Heart right ventricle (tissue), 16 donors: ENCODE results near the gene C17orf107. TPM values are rescaled to one million over a fixed set of nuclear protein-coding genes. Genes with fewer than 3 reads are reported as not detected.

ENCODE experiments used
- ATAC-seq, 8 donors: fragments of 200-7000 bp; cut with Tn5 transposase; one replicate each; pipeline ENCODE4 v1.9.1; 2020; ENCODE audit warnings: mild to moderate bottlenecking in 8 of 8, moderate library complexity in 8 of 8, moderate number of reproducible peaks in 1 of 8
- DNase-seq, 2 donors: peaks; one replicate each; pipeline ENCODE4 v3.0.0-alpha.2; 2020
- H3K27ac ChIP-seq, 10 donors: fragments of 200-600 bp; sonication (generic) in 2 of 10; one replicate each; pipeline versions ENCODE4 v1.5.0 to v1.8.0; 2020 to 2022; ENCODE audit warnings: mild to moderate bottlenecking in 3 of 10
- H3K27me3 ChIP-seq, 7 donors: fragments of 200-600 bp; one replicate each; pipeline ENCODE4 v1.8.0; 2021 to 2022; ENCODE audit warnings: mild to moderate bottlenecking in 2 of 7
- H3K36me3 ChIP-seq, 9 donors: fragments of 200-600 bp; sonication (generic) in 1 of 9; one replicate each; pipeline versions ENCODE4 v1.5.0 to v1.8.0; 2020 to 2022; ENCODE audit warnings: mild to moderate bottlenecking in 2 of 9
- H3K4me1 ChIP-seq, 9 donors: fragments of 200-600 bp; sonication (generic) in 1 of 9; one replicate each; pipeline versions ENCODE4 v1.5.0 to v1.8.0; 2020 to 2022; ENCODE audit warnings: mild to moderate bottlenecking in 4 of 9
- H3K4me3 ChIP-seq, 10 donors: fragments of 200-600 bp; sonication (generic) in 2 of 10; one replicate each; pipeline versions ENCODE4 v1.5.0 to v1.8.0; 2020 to 2022; ENCODE audit warnings: mild to moderate bottlenecking in 7 of 10, moderate library complexity in 2 of 10
- H3K9me3 ChIP-seq, 11 donors: fragments of 200-600 bp in 10 of 11; sonication (generic) in 2 of 11; one replicate each; pipeline versions ENCODE4 v1.5.0 to v1.8.0; 2013 to 2022; ENCODE audit warnings: mild to moderate bottlenecking in 2 of 11, control low read depth in 1 of 11, moderate library complexity in 1 of 11
- WGBS, 2 donors: extraction: QIAGEN DNeasy Blood & Tissue Kit; methylation state at CpG; one replicate each; pipeline ENCODE4 v1.1.7; 2013; ENCODE audit warnings: inconsistent platforms in 1 of 2; 5-methylcytosine and 5-hydroxymethylcytosine counted together
- intact Hi-C, 10 donors: fragments of 100-400 bp; cut with DNase I; formaldehyde crosslinking; loops; one replicate each; pipeline versions ENCODE4 v1.11.1 to v1.14.2; 2022
- polyA plus RNA-seq, 2 donors: library from polyadenylated mRNA; stranded (reverse); fragments of 200-250 nt; gene quantifications; one replicate each; pipeline ENCODE4 v1.2.3, GENCODE V29; 2013
- total RNA-seq, 10 donors: library from RNA; stranded (reverse); fragmentation: NEBNext Ultra II Directional in 3 of 10; extraction: Animal tissue kit (Norgen Biotek cat#: 25700) in 3 of 10; gene quantifications; one replicate each; pipeline versions ENCODE4 v1.2.1 to v1.2.4, GENCODE V29; 2021 to 2023
- TF ChIP-seq, protein P1 (sequence below), 9 donors: fragments of 200-600 bp; sonication (generic) in 2 of 9; IDR thresholded peaks; one replicate each; pipeline versions ENCODE4 v1.5.0 to v1.8.0; 2021 to 2022; ENCODE audit warnings: antibody characterized with exemption in 9 of 9, mild to moderate bottlenecking in 5 of 9, moderate library complexity in 1 of 9
- donor health status: Arrhythmogenic right ventricular cardiomyopathy.
- donor health status: ischemic (EF 13 %, LVEDD 7.1; RV severe dilation, severe dysfunction).
- donor health status: healthy with polysubstance abuse.
- donor health status: DM: no; HTN: yes; CAD: no.
- donor health status: DM: no; HTN: no; CAD: no.
- donor health status: ischemic (EF 25% LVEDD 6.9; RV normal size, moderate dysfunction).
- donor health status: ischemic (EF 25% LVEDD 5.7; RV mildly dilated, moderate dysfunction).
- donor health status: healthy.
- donor health status: DM: yes; HTN: yes; CAD: no.
- donor health status: Ischemic cardiomyopathy.
- donor health status: ischemic (EF 35%, LVEDD 5.7; RV mildly dilated, moderate dysfunction).
- donor health status: nonischemic (EF 11% LVEDD 7.7; RV severe dilation, severe dysfunction).
- donor health status: DM: yes; HTN: yes; CAD: no.
- donor health status: PGD.
- donor health status: ischemic (EF 29% LVEDD 5.4; RV normal size, mild dysfunction).
- donor health status: nonischemic (EF 23%, LVEDD 6.1; RV moderate dilation, normal function).

Gene C17orf107
- total and polyA plus RNA-seq, 12 donors = 0.28 to 0.86 (median 0.44) TPM; not detected in 1

DNA sequence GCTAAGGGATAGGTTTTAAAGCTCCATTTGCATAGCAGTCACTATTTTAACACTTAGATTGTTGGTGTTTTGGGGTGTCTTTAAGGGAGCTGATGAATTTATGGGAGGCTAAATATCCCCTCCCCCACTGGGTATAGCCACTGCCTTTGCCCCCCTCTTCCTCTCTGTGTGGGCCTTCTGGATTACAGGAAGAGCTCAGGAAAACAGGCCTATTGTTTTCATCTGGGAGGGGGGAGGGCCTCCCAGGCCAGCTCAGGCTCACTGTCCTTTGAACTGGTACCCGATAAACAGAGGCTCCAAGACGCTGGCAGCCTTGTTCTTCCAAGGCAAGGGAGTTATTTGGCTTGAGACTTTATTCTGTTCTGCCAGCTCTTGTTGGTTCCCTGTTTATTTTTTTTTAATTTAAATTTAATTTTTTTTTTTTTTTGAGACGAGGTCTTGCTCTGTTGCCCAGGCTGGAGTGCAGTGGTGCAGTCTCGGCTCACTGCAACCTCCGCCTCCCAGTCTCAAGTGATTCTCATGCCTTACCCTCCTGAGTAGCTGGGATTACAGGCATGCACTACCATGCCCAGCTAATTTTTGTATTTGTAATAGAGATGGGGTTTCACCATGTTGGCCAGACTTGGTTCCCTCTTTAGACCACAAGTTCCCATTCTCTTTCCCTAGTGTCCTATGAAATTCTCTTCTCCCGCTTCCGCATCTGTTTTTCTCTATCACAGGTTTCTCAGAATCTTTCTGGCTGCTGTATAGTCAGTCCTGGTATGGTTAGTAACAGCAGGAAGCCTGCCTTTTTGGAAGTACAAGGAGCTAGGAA lies 41.1 kb upstream of the C17orf107 start:
- 50 to 64% methylated on average over 7 of the region's 7 CpGs for WGBS, 2 donors
- peaks cover 8 to 63% (median 43%) of the 10 kb centered on the region in 9 donors for H3K4me1 ChIP-seq
- peak overlapping the region in 5 of 10 donors; percentile 7 to 26 (median 16) for H3K4me3 ChIP-seq
- DNase-seq (peak; percentile 32 to 61), ATAC-seq (peak; percentile 62 to 92 (median 86))
- H3K27ac ChIP-seq = peak overlapping the region; percentile 52 to 88 (median 74)
- H3K27me3 ChIP-seq = no peaks in the 10 kb centered on the region
- intact Hi-C loops = no loop called here
- peaks cover 0 to 20% (median 0%) of the 10 kb centered on the region in 9 donors for H3K36me3 ChIP-seq
- H3K9me3 ChIP-seq = no peaks in the 10 kb centered on the region
- TF ChIP-seq, protein P1, sequence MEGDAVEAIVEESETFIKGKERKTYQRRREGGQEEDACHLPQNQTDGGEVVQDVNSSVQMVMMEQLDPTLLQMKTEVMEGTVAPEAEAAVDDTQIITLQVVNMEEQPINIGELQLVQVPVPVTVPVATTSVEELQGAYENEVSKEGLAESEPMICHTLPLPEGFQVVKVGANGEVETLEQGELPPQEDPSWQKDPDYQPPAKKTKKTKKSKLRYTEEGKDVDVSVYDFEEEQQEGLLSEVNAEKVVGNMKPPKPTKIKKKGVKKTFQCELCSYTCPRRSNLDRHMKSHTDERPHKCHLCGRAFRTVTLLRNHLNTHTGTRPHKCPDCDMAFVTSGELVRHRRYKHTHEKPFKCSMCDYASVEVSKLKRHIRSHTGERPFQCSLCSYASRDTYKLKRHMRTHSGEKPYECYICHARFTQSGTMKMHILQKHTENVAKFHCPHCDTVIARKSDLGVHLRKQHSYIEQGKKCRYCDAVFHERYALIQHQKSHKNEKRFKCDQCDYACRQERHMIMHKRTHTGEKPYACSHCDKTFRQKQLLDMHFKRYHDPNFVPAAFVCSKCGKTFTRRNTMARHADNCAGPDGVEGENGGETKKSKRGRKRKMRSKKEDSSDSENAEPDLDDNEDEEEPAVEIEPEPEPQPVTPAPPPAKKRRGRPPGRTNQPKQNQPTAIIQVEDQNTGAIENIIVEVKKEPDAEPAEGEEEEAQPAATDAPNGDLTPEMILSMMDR (IDR thresholded peaks at IDR 0.05) = no peak

DNA sequence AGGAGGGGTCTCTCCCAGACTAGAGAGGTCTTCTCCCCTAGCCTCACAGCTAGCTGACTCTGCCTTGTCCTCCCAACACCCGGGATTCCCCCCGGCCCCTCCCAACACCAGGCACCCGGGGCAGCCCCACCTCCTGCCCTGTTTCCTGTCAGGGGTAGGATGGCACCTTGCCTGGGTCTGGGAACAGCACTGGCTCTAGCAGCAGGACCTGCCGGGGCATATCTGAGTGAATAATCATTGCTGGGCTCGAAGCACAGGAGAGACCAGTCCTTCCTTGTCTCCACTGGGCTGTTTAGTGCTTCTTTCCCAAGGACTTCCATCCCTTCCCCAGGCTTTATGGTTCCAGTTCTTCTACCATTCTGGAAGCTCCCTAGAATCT lies 40.5 kb upstream of the C17orf107 start:
- H3K36me3 ChIP-seq = peaks cover 0 to 18% (median 0%) of the 10 kb centered on the region in 9 donors
- WGBS, 2 donors = 19 to 21% methylated on average over 5 of the region's 5 CpGs
- DNase-seq (peak; percentile 63 to 67), ATAC-seq (peak; percentile 68 to 88 (median 82))
- intact Hi-C loops = no loop called here
- H3K27ac ChIP-seq = peak overlapping the region; percentile 52 to 88 (median 74)
- peak overlapping the region in 5 of 10 donors; percentile 7 to 26 (median 16) for H3K4me3 ChIP-seq
- H3K27me3 ChIP-seq = no peaks in the 10 kb centered on the region
- H3K4me1 ChIP-seq = peaks cover 8 to 66% (median 43%) of the 10 kb centered on the region in 9 donors
- TF ChIP-seq, protein P1 (IDR thresholded peaks at IDR 0.05) = no peak
- H3K9me3 ChIP-seq = no peaks in the 10 kb centered on the region

DNA sequence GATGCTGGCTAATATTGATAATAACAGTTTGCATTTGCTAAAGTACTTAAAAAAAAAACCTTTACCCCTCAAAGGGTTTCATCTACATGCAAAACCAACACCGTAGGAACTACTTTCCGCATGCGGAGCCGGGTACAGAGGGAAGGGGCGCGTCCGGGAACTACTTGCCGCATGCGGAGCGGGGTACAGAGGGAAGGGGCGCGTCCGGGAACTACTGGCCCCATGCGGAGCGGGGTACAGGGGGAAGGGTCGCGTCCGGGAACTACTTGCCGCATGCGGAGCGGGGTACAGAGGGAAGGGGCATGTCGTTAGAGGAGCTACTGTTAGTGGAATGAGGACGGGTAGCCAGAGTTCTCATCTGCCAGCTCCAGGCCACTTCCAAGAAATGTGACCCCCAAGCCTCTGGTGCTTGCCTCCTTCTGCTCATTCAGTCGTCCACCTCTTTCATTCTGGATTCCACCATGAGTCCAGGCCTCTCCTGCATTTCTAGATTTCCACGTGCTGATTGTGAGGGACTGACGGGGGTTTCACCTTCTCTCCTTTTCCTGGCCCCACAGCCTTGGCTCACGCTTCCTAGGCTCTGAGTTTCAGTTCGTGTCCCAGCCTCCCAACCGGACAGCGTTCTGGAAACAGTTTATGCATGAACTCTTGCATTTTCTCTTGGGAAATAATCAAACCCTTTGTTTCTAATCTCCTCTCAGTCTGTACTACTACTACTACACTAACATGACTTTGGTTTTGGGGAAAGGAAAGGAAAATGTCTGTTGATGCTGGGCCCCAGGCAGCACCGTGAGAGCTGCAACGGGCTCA lies 39.3 kb upstream of the C17orf107 start:
- Histone ChIP-seq H3K27ac (peak overlapping the region in 9 of 10 donors; percentile 17 to 88 (median 53)), H3K9me3 (no peaks in the 10 kb centered on the region), H3K27me3 (no peaks in the 10 kb centered on the region), H3K4me1 (peaks cover 8 to 66% (median 43%) of the 10 kb centered on the region in 9 donors), H3K36me3 (peaks cover 0 to 13% (median 0%) of the 10 kb centered on the region in 9 donors), H3K4me3 (peak overlapping the region in 1 of 10 donors; percentile 15)
- intact Hi-C loops = no loop called here
- WGBS, 2 donors = 74 to 76% methylated on average over 32 of the region's 32 CpGs
- TF ChIP-seq, protein P1 (IDR thresholded peaks at IDR 0.05) = no peak
- no peak for ATAC-seq
- no peak for DNase-seq

- peak overlapping the region in 9 of 10 donors; percentile 17 to 88 (median 53) for H3K27ac ChIP-seq
- H3K4me1 ChIP-seq = peaks cover 8 to 66% (median 43%) of the 10 kb centered on the region in 9 donors
Measured at GRCh38 chr17:4860651-4861050, 38.7 kb upstream of the C17orf107 start.

More at GRCh38 chr17:4860651-4861050, 38.7 kb upstream of the C17orf107 start:
- no peak overlapping the region for H3K4me3 ChIP-seq
- H3K27me3 ChIP-seq = no peaks in the 10 kb centered on the region
- ATAC-seq = no peak
- TF ChIP-seq, protein P1 (IDR thresholded peaks at IDR 0.05) = no peak
- H3K36me3 ChIP-seq = peaks cover 0 to 14% (median 0%) of the 10 kb centered on the region in 9 donors
- intact Hi-C loops = no loop called here
- no peak for DNase-seq
- 83 to 89% methylated on average over 9 of the region's 9 CpGs for WGBS, 2 donors
- no peaks in the 10 kb centered on the region for H3K9me3 ChIP-seq
